GM19328 (cell line): ENCODE data around the gene BCL2L1.
"Not testable (repeated sequence)": the region's sequence is repeated elsewhere in the genome, so short reads cannot be mapped to it uniquely, and the experiment has no call there.

Experiments used
- ATAC-seq: cut with Tn5 transposase; IDR thresholded peaks from one replicate; pipeline ENCODE4 v1.9.1; 2021; ENCODE audit warnings: mild to moderate bottlenecking, moderate library complexity; ENCODE audit not compliant: unreplicated experiment

BCL2L1 gene

GRCh38 chr20:31661625-31662371, 60.9 kb downstream of the BCL2L1 start:
- ATAC-seq = peak; percentile 61

- no peak for ATAC-seq
Observed at GRCh38 chr20:31654534-31654933, 68.1 kb downstream of the BCL2L1 start.

DNA sequence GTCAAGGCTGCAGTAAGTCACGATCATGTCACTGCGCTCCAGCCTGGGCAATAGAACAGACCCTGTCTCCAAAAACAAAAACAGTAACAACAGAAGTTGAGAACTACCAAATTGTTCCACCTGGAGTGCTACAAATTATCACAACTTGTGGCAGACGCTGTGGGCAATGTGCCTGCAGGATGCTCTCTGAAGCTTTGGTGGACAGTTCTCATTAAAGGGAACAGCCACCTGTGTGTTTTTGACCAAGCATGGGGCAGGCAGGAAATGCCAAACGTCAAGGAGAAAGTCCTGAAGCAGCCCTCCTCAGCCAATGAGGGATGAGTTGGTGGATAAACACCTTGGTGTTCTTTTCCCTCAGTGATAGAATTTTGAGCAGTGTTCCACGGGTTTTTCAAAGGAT, 69.1 kb downstream of the BCL2L1 start:
- no peak for ATAC-seq

- no peak for ATAC-seq
Observed at GRCh38 chr20:31652917-31653396, 69.7 kb downstream of the BCL2L1 start.

DNA sequence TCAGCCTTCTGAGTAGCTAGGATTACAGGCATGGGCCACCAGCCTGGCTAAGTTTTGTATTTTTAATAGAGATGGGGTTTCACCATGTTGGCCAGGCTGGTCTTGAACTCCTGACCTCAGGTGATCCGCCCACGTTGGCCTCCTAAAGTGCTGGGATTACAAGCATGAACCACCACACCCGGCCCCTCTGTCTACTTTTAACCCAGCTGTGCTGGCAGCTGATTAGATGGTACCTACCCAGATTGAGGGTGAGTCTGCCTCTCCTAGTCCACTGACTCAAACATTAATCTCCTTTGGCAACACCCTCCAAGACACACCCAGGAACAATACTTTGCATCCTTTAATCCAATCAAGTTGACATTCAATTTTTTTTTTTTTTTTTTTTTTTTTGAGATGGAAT, 74.6 kb downstream of the BCL2L1 start:
- ATAC-seq = not testable (repeated sequence)

- no peak for ATAC-seq
Observed at GRCh38 chr20:31644701-31645100, 78.0 kb downstream of the BCL2L1 start.

- ATAC-seq = no peak
Observed at GRCh38 chr20:31643522-31643921, 79.1 kb downstream of the BCL2L1 start.

GRCh38 chr20:31642837-31643236, 79.8 kb downstream of the BCL2L1 start:
- ATAC-seq = no peak

DNA sequence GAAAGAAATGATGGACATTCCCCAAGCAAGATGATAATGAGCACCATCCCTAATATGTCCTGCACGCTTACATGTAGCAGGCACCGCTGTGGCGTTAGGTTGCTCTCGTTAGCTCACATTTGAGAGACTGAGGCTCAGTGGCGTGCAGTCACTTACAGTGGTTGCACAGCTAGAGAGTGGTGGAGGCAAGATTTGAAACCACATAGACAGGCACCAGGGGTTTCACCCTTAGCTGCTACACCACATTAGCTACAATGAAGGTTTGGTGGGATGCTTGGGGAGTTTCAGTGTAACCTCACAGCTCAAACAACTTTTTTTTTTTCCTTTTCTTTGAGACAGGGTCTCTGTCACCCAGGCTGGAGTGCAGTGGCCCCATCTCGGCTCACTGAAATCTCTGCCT, 81.3 kb downstream of the BCL2L1 start:
- ATAC-seq = no peak

DNA sequence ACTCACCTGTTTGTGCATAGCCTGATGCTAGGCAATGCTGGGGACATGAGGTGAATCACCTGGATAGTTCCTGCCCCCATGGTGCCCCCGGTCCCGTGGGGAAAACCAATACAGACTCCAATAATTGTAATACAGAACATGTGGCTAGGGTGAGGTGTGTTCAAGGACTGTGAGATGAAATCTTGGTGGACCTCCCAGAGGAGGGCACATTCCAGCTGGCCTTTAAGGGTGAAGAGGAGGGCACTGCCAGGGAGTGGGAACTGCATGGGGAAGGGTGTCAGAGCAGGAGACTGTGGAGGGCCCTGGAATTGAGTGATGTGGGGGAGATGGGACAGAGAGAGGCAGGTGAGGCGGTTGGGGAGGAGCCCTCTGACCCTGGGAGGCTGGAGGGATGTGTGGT, 82.4 kb downstream of the BCL2L1 start:
- ATAC-seq = no peak

GRCh38 chr20:31638816-31639215, 83.9 kb downstream of the BCL2L1 start:
- ATAC-seq = no peak

GRCh38 chr20:31638317-31638716, 84.4 kb downstream of the BCL2L1 start:
- ATAC-seq = no peak

GRCh38 chr20:31637660-31638059, 85.0 kb downstream of the BCL2L1 start, which contains the start of gene COX4I2:
TSS of gene COX4I2 (plus strand) at chr20:31637912. CDS start at chr20:31639018, 1,106 bp downstream.
- ATAC-seq = no peak

- ATAC-seq = no peak
Observed at GRCh38 chr20:31633339-31633914, 89.2 kb downstream of the BCL2L1 start.

DNA sequence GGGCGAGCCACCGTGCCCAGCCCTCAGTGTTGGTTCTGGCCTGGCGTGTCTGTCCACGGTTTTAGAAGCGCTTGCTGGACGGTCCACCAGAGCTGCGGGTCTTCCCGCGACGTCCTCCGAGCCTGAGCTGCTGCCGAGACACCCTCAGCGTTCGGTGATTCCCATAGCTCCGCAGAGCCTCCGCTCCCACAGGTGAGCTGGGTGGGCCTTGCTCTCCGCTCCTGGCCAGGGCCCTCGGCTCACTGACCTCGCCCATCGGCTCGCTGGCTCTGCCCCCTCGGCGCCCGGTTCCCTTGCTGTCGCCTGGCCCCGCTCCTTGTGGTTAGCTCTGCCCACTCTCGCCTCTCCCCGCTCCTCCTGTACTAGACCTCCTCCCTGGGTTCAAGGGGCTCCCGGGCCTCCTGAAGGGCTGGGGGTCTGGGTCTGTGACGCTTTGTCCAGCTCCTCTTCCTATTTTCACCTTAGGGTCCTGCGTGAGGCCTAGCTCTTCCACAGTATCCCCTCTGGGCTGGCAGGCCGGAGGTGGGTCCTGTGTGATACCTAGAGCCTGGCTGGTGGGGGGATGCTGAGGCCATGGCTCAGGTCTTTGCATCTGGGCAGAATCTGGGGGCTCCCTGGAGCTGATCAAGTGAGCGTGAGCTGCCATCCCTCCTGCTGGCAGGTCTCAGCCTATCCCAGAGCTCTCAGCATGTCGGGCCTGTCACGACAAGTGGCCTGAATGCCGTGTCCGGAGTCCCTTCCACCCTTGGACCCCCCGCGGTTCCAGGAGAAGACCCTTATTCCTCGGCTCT, 89.9 kb downstream of the BCL2L1 start:
- no peak for ATAC-seq

DNA sequence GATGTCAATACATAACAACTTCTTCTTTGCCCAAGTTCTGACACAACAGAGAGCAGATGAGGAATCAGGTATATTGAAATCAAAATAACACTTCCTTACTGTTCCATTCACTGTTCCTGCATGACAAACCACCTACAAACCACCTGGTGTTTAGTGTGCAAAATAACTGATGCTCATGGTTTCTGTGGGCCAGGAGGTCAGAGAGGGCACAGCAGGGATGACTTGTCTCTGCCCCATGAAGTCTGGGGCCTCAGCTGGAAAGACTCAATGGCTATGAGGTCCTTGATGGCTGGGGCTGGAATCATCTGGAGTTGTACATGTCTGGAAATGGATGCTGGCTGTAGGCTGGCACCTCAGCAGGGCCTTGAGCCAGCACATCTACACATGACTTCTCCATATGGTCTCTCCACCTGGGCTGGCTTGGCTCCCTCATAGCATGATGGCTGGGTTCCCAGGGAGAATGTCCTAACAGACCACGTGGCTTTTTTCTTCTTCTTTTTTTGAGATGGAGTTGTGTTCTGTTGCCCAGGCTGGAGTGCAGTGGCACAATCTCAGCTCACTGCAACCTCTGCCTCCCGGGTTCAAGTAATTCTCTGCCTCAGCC, 92.4 kb downstream of the BCL2L1 start:
- no peak for ATAC-seq

DNA sequence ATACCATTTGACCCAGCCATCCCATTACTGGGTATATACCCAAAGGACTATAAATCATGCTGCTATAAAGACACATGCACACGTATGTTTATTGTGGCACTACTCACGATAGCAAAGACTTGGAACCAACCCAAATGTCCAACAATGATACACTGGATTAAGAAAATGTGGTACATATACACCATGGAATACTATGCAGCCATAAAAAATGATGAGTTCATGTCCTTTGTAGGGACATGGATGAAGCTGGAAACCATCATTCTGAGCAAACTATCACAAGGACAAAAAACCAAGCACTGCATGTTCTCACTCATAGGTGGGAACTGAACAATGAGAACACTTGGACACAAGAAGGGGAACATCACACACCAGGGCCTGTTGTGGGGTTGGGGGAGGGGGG, 94.6 kb downstream of the BCL2L1 start:
- not testable (repeated sequence) for ATAC-seq

GRCh38 chr20:31626534-31626933, 96.1 kb downstream of the BCL2L1 start:
- not testable (repeated sequence) for ATAC-seq

DNA sequence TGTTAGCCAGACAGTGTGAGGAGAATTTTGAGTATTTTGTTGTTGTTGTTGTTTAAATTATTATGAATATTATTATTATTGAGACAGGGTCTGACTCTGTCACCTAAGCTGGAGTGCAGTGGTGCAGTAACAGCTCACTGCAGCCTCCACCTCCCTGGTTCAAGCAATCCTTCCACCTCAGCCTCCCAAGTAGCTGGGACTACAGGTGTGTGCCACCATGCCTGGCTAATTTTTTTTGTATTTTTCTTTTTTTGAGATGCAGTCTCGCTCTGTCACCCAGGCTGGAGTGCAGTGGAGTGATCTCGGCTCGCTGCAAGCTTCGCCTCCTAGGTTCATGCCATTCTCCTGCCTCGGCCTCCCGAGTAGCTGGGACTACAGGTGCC, 99.6 kb downstream of the BCL2L1 start:
- ATAC-seq = not testable (repeated sequence)

- no peak for ATAC-seq
Observed at GRCh38 chr20:31620246-31620645, 102.4 kb downstream of the BCL2L1 start.

- ATAC-seq = no peak
Observed at GRCh38 chr20:31617432-31618104, 105.1 kb downstream of the BCL2L1 start.
